HG02798 (cell line): Measurements from ENCODE around the gene KIF20A.
A peak's percentile ranks its signal among the peaks of the same experiment; 100 is the strongest.
"Not testable (repeated sequence)": the region's sequence is repeated elsewhere in the genome, so short reads cannot be mapped to it uniquely, and the experiment has no call there.

Source experiments
- ATAC-seq: cut with Tn5 transposase; IDR thresholded peaks from one replicate; pipeline ENCODE4 v1.9.1; 2021; ENCODE audit warnings: mild to moderate bottlenecking; ENCODE audit not compliant: unreplicated experiment, poor library complexity

KIF20A gene

DNA sequence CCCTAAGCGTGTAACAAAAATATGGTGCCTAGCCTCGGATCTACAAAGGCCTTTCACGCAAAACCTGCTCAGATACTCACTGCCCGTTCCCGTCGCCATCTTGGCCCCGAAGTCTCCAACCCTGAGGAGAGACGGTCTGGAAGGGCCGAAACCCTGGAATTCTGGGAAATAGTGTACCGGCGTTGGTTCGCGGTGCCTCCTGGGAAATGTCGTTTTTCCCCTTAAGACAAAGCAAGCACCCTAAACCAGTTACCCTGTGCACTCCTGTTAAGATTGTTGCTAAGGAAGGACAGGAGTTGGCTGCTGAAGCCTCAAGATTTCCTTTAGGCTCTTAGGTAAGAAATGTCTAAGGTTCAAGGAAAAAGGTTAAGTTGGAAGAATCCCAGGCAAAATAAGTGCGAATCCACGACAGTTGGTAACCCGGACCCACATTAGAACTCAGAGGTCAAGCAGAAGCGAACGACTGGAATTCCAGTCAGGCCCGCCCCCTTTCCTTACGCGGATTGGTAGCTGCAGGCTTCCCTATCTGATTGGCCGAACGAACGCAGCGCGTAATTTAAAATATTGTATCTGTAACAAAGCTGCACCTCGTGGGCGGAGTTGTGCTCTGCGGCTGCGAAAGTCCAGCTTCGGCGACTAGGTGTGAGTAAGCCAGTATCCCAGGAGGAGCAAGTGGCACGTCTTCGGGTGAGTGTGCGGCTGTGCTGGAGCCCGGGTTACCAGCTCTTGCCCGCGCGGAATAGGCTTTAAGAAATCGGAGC, at the start of gene KIF20A, which contains the start of gene BRD8:
TSS of gene KIF20A (plus strand) at position 597 of the 761 bp plus-strand sequence. CDS start 569 bp downstream, outside the sequence.
TSS of gene BRD8 (minus strand) at position 115 of the 761 bp plus-strand sequence. CDS start at position 99, 16 bp downstream.
- peak; percentile 89 for ATAC-seq

DNA sequence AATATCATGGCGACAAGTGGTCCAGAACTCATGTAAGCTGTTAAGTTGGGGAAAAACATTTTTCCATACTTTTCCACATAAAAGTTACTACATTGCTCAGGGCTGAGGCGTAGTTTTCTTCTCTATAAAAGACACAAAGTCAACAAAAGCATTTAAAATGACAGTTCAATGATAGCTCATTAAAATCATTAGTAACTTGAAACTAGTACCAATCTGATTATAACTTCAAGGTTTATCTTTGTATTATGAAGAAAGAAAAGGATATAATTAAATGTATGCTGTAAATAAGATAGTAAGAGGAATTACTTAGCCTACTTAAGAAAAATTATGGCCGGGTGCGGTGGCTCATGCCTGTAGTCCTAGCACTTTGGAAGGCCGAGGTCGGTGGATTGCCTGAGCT, 49.6 kb upstream of the KIF20A start:
- ATAC-seq: no peak

DNA sequence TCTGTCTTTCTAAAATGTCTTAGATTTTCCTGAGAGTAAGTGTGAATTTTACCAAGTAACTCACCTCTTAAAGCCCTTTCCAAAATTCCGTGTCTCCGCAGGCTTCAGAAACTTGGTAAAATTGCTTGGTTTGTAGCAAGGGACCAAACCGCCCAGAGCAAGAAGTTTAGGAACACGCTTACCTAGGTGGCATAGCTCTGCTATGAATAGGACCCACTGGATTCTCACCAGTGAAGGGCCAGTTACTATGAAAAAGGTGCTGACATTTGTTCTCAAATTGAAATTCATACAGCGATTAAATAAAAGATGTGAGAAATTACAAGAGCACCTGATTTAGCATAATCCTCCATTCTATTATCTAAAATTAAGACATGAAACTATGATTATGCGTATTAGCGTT, 46.4 kb upstream of the KIF20A start:
- no peak for ATAC-seq

DNA sequence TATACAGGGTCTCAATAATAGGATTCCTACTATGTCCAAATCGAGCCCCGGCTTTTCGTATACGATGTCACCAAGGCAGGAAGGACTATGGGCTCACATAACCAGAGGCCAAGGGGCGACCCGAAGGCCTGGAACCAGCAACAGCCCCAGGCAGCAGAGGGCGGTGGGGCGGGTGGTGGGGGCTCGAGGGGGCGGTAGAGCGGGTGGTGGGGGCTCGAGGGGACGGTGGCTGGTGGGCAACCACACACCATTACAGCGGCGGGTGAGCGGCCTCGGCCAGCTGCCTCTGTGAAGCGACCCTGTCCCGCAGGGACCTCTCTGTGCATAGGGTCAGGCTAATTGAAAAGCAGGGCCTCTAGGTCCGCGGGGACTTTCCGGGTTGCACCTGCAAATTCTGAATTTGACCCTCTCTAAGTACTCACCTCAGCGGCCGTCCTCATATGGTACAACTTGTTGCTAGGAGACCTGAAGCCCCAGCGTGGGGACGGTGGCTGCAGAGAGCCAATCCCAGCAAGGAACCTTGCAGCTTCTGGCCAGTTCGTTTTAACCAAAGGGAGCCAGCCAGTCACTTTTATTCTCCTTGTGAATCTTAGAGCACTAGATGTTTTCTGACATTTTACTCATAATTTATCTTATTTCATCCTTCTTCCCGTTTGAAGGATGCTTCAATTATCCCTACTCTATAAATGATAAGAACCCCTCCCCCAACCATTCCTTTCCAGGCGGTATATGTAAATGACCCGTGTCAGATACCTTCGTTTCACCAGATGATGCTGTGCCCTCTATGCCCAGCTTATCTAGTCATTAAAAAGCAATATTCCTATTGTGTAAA, 39.7 kb upstream of the KIF20A start, which contains the start of gene NME5:
TSS of gene NME5 (minus strand) at position 480 of the 832 bp plus-strand sequence. CDS start 648 bp downstream, outside the sequence.
- ATAC-seq: peak; percentile 63

DNA sequence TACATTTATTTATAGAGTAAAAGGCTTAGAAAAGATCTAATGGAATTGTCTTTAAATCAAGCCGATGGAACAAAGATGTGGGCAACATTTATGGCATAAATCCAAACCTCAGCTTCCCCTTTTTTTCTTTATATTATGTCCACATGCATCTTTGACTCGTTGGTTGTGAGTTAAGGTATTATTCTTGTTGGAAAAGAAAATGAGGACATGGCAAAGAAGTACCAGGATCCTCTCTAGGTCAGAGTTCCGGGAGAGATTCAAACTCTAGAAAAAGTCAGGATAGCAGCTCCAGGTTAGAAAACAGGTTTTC, 39.2 kb upstream of the KIF20A start:
- ATAC-seq: no peak

DNA sequence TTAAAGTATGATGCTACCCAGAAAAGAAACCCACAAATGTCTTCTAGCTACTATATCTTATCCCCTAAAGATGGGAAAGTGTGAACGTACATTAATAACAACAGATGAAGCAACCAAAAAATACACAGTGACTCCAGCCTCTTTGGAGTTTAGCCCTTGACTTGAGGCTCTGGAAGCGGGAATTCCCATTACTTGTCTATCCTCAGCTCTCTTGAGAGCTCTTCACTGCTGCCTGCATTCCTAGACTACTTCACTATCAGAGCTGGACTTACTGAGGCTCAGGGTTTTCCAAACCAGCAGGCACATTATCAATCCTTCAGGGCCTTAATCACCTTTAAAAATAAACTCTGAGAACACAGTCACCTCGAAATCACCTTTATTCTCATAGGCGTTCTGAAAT, 38.6 kb upstream of the KIF20A start:
- no peak for ATAC-seq

DNA sequence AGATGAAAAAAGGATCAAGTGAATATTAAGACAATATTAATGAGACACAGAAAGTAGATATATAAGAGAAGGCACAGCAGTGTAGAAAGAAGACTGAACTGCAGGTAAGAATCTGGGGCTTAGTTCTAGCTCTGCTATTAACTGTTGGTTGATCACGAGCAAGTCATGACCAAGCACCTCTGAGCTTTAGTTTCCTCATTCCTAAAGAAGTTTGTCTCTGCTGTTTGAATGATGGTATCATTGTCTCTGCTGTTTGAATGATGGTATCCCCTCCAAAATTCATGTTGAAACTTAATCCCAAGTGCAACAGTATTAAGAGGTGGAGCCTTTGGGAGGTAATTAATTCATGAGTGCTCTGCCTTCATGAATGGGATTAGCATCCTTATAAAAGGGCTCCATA, 37.2 kb upstream of the KIF20A start:
- ATAC-seq: no peak

DNA sequence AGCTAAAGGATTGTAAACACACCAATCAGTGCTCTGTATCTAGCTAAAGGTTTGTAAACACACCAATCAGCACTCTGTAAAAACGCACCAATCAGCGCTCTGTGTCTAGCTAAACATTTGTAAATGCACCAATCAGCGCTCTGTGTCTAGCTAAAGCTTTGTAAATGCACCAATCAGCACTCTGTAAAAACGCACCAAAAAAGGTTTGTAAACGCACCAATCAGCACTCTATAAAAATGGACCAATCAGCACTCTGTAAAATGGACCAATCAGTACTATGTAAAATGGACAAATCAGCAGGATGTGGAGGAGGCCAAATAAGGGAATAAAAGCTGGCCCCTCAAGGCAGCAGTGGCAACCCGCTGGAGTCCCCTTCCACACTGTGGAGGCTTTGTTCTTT, 35.3 kb upstream of the KIF20A start:
- ATAC-seq: not testable (repeated sequence)

DNA sequence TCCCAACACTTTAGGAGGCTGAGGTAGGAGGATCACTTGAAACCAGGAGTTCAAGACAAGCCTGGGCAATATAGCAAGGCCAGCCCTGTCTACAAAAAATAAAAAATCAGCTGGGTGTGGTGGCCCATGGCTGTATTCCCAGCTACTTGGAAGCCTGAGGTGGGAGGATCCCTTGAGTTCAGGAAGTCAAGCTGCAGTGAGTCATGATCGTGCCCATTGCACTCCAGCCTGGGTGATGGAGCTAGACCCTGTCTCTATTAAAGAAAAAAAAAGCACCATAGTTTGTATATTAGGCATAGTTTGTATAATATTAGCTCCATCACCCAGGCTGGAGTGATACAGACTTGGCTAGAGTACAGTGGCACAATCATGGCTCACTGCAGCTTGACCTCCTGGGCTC, 30.1 kb upstream of the KIF20A start:
- no peak for ATAC-seq

DNA sequence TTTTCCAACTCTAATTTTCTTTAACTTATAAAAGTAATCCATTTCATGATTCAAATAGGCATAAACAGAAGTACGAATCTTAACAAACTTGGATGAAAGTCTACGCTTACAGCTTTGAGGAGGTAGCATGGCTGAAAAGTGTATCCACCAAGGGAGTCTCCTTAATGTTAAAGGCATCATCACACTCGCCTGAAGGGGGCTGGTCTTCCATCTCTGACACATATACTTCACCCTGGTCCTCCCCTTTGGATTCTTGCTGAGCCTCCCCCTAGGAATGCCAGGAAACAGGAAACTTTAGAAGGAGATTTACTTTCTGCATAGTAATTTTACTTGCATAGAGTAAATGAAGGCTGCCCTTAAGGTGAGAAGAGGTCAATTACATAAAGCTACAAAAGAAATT, 29.4 kb upstream of the KIF20A start:
- ATAC-seq: no peak

DNA sequence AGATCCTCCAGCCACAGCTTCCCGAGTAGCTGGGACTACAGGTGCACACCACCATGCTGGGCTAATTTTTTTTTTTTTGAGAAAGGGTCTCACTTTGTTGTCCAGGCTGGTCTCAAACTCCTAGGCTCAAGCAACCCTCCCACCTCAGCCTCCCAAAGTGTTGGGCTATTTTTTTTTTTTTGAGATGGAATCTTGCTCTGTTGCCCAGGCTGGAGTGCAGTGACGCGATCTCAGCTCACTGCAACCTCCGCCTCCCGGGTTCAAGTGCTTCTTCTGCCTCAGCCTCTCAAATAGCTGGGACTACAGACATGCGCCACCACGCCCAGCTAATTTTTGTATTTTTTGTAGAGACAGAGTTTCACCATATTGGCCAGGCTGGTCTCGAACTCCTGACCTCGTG, 22.9 kb upstream of the KIF20A start:
- not testable (repeated sequence) for ATAC-seq

DNA sequence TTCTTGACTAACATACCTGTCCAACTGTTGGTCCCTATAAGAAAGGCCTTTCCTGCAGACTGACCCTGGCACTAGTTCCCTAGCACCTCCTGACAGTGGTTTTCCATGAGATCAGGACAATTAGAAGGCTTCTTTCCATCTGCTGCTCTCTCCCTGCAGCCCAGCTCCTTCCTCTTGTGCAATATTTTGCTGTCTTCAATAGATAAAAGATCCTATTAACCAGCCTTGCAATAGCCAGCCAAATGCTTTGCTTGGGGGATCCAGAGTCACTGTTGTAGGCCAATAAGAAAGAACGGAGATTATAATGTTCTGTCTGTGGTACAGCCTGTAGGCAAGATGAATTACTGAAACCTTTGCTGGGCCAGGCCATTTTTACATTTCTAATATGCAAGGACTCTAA, 21.3 kb upstream of the KIF20A start:
- ATAC-seq: no peak

DNA sequence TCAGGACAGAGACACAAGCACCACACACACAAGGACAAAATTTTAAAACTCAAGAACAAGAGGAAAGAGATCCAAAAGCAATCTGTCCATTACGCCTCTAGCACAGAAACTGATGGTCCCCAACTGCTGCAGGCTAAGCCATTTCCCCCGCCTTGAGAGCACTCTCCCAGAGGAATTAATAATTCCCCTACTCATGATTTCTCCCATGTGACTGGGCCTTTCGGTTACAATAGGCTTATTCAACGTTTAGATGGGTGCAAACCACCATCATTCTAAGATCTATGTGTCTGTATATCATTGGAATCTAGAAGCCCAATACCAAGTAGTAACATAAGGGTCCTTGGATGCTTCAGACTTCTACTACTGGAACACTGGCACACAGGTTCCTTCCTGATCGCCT, 19.2 kb upstream of the KIF20A start:
- no peak for ATAC-seq

DNA sequence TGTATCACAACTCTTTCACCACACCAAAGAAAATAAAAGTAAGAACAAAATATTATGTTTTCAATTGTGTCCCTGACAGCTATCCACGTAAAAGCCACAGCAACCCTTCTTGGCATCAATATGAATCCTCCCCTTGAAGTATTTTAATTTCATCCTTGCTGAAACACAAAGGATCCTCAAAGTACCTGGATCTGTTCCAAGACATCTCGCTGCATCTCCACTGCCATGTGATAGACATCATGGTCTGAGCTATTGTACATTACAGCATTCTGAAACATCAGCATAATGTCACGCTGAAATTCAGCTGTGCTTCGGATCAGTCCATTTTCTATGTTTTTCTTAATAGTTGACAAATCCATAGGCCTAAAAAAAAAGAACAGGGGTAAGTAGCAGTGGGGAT, 18.2 kb upstream of the KIF20A start:
- no peak for ATAC-seq

DNA sequence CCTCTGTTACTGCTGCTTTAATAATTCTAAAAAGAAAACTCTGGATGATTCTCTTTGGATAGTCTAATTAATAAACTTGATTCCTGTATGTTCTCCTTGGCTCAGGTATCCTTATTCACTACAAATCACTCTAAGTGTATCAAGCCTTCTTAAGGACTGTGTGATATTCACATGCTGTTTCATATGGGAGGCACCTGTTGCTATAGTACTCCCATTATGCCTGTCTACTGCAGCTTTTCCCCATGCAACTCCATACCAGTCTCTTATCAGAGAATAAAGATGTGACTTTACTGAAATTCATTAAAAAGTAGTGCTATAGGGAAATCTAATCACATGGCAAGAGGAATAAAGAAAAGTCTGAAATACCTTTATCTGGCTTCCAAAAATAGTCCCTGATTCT, 15.2 kb upstream of the KIF20A start:
- ATAC-seq: no peak

DNA sequence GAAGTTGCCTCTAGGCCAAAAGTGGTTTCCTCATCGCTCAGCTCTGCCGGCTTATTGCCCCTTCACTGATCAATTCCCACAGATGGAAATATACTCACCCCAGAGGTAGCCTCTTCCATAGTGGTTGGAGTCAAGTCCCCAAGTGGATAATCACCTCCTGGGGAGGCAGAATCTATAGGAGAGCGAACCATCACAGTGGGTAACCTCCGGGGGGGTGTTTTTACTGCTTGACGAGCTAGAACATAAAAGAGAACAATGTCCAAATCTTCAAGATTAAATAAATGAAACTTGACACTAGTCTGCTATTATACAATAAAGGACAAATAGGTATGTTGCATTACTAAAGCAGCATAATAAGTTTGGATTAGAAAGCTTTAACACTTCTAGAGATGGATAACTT, 9.8 kb upstream of the KIF20A start:
- no peak for ATAC-seq

DNA sequence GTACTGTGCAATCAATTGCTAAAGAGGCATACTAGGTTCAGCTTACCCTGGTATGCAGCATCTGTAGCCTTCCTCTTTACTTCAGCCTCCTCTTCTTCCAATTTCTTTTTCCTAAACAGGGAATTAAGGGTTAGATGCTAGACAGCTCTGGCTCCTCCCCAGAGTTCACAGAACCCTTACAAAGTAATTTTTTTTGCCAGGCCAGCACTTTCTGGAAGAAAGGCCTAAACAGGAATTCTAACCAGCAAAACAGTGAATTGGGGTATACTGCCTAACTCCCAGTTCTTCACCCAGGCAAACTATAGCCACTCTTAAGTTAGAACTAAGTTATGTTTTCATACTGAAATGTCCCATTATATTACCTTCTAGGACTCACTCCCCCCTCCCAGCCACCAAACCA, 8.6 kb upstream of the KIF20A start:
- no peak for ATAC-seq

DNA sequence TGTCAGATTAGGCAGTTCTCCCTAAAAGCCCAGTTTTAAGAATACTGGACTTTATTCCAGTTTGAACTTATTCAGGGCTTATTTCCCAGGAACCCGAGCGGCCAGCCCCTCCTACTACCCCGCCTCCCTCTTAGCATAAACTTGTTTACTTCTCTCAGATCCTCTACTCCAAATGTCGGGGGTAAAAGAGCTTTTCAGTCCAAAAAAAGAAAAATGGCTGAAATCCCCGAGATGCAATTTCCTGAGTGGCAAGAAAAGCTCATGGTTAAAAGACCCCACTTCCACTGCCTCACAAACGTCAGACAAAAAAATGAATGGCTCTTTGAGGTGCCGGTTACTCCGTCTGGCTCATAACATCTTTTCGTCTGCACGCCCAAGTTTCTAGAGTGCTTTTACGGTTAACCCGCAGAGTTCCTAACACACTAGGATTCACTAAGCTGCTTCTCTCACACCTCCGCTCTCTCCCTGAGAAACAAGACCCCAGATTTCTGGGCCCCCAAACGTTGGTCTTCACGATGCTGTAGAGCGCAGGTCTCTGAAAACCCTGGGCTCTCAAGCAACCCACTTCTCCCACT, 884 bp upstream of the KIF20A start:
- ATAC-seq: no peak

DNA sequence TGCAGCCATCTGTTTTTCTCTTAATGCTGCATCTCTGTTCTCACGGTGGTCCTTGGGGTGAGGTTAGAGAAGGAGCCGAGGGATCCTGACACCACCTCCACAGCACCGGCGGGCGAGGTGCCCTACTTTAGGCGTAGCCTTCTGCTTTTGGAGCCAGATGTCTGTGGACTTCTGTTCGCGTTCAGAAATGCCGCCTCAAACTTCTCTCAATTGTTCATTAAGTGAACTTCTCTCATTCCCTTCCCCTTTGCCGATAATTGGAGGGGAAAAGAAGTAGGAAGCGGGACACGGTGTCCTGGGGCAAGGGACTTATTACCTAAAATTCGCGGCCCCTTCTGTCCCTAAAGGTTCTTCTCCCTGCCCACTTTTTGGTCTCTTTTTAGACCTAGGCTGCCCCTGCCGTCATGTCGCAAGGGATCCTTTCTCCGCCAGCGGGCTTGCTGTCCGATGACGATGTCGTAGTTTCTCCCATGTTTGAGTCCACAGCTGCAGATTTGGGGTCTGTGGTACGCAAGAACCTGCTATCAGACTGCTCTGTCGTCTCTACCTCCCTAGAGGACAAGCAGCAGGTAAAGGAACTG, 455 bp downstream of the KIF20A start:
- no peak for ATAC-seq

DNA sequence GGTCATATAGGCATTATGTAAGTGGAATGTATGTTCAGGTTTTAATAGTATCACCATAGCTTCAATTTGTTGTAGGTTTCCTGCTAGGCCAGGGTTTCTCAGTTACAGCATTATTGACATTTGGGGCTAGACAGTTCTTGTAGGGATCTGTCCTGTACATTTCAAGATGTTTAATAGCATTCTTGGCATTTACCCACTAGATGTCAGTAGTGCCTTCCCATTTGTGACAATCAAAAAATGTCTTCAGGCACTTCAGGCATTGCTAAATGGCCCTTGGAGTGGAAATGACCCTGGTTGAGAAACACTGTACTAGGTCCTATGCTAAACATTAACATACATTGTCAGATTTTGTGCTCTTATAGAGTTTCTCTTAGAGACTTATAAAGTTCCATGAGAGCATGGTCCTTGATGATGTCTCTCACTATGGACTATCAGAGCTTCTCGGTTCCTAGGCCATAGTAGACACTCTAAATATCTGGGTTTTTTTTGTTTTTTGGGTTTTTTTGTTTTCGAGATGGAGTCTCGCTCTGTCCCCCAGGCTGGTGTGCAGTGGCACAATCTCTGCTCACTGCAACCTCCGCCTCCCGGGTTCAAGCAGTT, 1.4 kb downstream of the KIF20A start:
- no peak for ATAC-seq
